Neutrophil (primary cell): Measurements from ENCODE around the gene CHCHD1.

Source experiments
- H3K27ac ChIP-seq: fragments of 200-600 bp; sonication (generic); 2 replicates; pipeline ENCODE4 v1.5.1; 2016; ENCODE audit warnings: mild to moderate bottlenecking, moderate library complexity
- H3K27me3 ChIP-seq: fragments of 200-600 bp; sonication (generic); 2 replicates; pipeline ENCODE4 v1.6.0; 2016; ENCODE audit warnings: mild to moderate bottlenecking
- H3K36me3 ChIP-seq: fragments of 200-600 bp; sonication (generic); 2 replicates; pipeline ENCODE4 v1.5.1; 2017
- H3K4me1 ChIP-seq, 2 experiments: fragments of 200-600 bp in 1 of 2; sonication (generic) in 1 of 2; 1 replicate in 1 of 2; 2 replicates in 1 of 2; pipeline versions ENCODE4 v1.5.1 to v1.6.1; 2013 to 2016; ENCODE audit warnings: low read depth in 1 of 2, low read length in 1 of 2, mild to moderate bottlenecking in 1 of 2, moderate library complexity in 1 of 2; ENCODE audit not compliant: control insufficient read depth in 1 of 2, insufficient read depth in 1 of 2
- H3K4me3 ChIP-seq, 2 experiments: fragments of 200-600 bp in 1 of 2; sonication (generic) in 1 of 2; 1 replicate in 1 of 2; 2 replicates in 1 of 2; pipeline ENCODE4 v1.5.1; 2013 to 2016; ENCODE audit warnings: low read depth in 1 of 2, low read length in 1 of 2, mild to moderate bottlenecking in 1 of 2, moderate library complexity in 1 of 2
- H3K9me3 ChIP-seq: fragments of 200-600 bp; sonication (generic); 2 replicates; pipeline ENCODE4 v1.5.1; 2016
- CTCF ChIP-seq: fragments of 200-600 bp; sonication (generic); IDR thresholded peaks from 2 replicates; pipeline ENCODE4 v1.5.1; 2016; ENCODE audit warnings: antibody characterized with exemption

CHCHD1 gene

DNA sequence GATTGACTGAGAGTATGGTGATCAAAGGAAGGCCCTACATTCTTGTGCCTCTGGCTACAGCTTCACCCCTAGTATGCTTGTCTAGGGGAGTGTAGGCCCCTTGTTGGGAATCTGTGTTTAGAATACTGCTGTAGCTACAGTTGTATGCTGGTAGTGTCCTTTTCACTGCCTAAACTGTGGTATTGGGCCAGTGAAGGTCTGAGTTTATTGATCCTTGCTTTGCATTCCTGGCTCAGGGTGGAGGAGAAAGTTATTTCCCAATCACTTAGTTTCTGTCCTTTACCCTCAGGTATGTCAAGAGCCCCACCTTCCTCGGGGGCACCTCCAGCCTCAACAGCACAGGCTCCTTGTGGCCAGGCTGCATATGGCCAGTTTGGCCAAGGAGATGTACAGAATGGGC, 31.0 kb upstream of the CHCHD1 start:
- no peaks in the 10 kb centered on the region for H3K9me3 ChIP-seq
- H3K27ac ChIP-seq: no peak overlapping the region
- TF ChIP-seq CTCF: no peak
- no peak overlapping the region for H3K4me3 ChIP-seq
- no peaks in the 10 kb centered on the region for H3K27me3 ChIP-seq
- H3K36me3 ChIP-seq: peaks cover 89% of the 10 kb centered on the region
- no peaks in the 10 kb centered on the region for H3K4me1 ChIP-seq

DNA sequence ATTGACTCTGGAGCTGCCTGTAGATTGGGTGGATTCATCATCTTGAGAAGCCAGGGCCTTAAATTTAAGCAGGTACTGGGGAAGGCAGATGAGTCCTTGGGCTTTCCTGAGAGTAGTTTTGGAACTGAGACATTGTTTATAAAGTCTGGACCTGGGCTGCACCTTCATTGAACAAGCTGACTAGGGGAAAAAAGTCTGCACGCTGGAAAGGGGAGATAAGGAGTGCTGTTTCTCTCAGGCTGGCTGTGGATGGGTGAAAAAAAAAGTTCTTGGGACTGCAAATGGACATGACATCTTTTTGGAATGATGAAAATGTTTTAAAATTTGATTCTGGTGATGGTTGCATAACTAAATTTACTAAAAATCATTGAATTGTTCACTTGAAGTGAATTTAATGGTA, 25.7 kb upstream of the CHCHD1 start:
- Histone ChIP-seq H3K4me3 (no peak overlapping the region), H3K4me1 (no peaks in the 10 kb centered on the region), H3K27ac (no peak overlapping the region), H3K27me3 (no peaks in the 10 kb centered on the region), H3K9me3 (no peaks in the 10 kb centered on the region), H3K36me3 (peaks cover 77% of the 10 kb centered on the region)
- no peak for TF ChIP-seq CTCF

- H3K9me3 ChIP-seq: no peaks in the 10 kb centered on the region
- no peaks in the 10 kb centered on the region for H3K27me3 ChIP-seq
- no peak overlapping the region for H3K27ac ChIP-seq
- no peak for TF ChIP-seq CTCF
- no peaks in the 10 kb centered on the region for H3K4me1 ChIP-seq
- H3K36me3 ChIP-seq: peaks cover 77% of the 10 kb centered on the region
- no peak overlapping the region for H3K4me3 ChIP-seq
Measured at GRCh38 chr10:73758704-73759511, 22.9 kb upstream of the CHCHD1 start.

- no peak overlapping the region for H3K4me3 ChIP-seq
- H3K27me3 ChIP-seq: no peaks in the 10 kb centered on the region
- H3K4me1 ChIP-seq: no peaks in the 10 kb centered on the region
- no peak overlapping the region for H3K27ac ChIP-seq
- H3K9me3 ChIP-seq: no peaks in the 10 kb centered on the region
- TF ChIP-seq CTCF: no peak
- H3K36me3 ChIP-seq: peaks cover 77% of the 10 kb centered on the region
Measured at GRCh38 chr10:73759512-73760115, 22.2 kb upstream of the CHCHD1 start.

GRCh38 chr10:73761781-73762180, 20.1 kb upstream of the CHCHD1 start:
- no peak overlapping the region for H3K27ac ChIP-seq
- H3K36me3 ChIP-seq: peaks cover 85% of the 10 kb centered on the region
- no peak overlapping the region for H3K4me3 ChIP-seq
- H3K4me1 ChIP-seq: no peaks in the 10 kb centered on the region
- no peaks in the 10 kb centered on the region for H3K9me3 ChIP-seq
- TF ChIP-seq CTCF: no peak
- no peaks in the 10 kb centered on the region for H3K27me3 ChIP-seq
